ENCODE results near the gene ARL14EP.

The ARL14EP gene

DNA sequence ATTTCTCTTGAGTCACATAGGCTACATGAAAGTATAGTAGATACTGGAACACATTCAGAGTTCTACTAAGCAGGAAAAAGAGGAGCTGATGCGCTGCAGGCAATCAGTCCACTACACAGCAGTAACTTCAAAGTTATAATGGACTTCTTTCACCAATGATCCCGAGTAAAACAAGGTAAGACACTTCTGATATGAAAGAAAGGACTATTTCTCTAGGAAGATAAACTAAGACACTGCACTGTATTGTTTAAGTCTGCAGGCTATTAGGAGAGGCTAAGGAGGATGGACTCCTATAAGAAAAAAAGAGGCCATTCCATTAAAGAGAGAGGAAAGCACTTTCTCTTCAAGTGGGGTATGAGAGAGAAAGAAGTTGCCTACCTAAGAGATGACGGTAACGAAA, 31.6 kb upstream of the ARL14EP start:
- TF ChIP-seq, protein P1, sequence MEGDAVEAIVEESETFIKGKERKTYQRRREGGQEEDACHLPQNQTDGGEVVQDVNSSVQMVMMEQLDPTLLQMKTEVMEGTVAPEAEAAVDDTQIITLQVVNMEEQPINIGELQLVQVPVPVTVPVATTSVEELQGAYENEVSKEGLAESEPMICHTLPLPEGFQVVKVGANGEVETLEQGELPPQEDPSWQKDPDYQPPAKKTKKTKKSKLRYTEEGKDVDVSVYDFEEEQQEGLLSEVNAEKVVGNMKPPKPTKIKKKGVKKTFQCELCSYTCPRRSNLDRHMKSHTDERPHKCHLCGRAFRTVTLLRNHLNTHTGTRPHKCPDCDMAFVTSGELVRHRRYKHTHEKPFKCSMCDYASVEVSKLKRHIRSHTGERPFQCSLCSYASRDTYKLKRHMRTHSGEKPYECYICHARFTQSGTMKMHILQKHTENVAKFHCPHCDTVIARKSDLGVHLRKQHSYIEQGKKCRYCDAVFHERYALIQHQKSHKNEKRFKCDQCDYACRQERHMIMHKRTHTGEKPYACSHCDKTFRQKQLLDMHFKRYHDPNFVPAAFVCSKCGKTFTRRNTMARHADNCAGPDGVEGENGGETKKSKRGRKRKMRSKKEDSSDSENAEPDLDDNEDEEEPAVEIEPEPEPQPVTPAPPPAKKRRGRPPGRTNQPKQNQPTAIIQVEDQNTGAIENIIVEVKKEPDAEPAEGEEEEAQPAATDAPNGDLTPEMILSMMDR (conservative IDR thresholded peaks at IDR 0.05): no peak
- H3K27ac ChIP-seq: no peak overlapping the region

DNA sequence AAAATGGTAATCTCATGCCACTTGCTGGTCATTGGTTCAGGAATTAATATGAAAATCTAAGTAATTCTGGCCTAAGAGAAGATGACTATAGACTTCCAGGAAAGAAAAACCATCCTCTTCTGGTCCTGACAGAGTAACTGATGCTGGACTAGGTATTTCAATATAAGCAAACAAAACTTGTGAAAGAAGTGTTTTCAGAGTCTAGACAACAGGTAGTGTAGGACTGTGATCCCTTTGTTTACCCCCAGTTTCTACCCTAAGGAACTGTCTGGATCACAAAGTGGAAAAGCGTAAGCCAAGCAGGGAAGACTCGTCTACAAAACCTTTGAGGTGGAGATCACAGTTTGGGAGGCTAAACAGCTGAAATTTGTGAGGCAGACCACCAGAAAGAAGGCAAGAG, 30.4 kb upstream of the ARL14EP start:
- TF ChIP-seq, protein P1 (conservative IDR thresholded peaks at IDR 0.05): no peak

DNA sequence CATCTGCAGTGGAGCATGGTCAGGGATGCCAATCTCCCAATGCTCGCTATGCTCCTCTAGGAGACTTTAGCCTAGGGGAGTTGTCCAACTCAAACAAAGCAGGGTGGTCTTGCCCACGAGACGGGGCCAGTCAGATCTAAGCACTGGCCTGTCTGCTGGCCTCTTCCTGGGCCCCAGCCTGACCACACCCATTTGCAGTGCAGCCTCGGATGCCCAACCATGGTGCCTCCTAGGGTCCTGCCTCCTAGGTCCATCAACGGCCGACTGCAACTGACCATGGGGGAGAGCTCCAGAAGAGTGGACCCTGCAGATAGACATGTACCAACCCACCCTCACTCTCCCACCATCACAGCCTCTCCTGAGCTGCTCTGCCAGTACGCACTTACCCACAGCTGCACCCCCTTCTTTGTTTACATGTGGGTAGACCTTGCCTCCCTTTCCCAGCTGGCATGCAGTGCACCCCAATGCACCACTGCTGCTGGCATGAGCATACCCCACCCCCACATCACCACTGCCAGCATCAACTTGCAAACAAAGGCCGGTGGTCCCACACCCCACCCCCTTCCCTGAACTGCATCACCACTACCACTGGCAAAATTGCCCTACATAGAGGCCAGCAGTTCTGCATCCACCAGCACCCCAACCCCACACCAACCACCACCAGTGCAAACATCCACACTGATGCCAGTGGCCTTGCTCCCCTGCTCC, 27.6 kb upstream of the ARL14EP start:
- no peak overlapping the region for H3K27ac ChIP-seq
- TF ChIP-seq, protein P1 (conservative IDR thresholded peaks at IDR 0.05): no peak

More for the DNA sequence above, 30.4 kb upstream of the ARL14EP start:
- H3K27ac ChIP-seq: no peak overlapping the region

DNA sequence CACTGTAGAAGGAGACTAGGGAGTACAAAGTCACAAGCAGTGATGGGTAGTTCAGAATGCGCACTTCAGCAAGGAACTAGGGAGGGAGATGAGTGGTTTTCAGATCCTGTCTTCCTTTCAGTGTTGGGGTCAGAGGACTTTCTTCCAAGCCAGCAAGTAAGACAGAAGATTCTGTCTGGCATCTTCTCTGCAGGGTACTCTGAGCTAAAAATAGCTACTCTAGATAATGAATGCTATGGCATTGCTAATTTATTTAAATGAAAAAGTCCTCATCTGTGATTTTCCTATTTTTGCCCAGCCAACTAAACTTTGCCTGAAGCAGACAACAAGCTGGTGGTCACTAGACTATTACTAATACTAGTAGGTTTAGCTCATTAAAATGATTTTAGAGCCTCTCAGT, 18.3 kb upstream of the ARL14EP start:
- TF ChIP-seq, protein P1 (conservative IDR thresholded peaks at IDR 0.05): no peak
- no peak overlapping the region for H3K27ac ChIP-seq

GRCh38 chr11:30310623-30311022, 12.3 kb upstream of the ARL14EP start:
- H3K27ac ChIP-seq: no peak overlapping the region
- TF ChIP-seq, protein P1 (conservative IDR thresholded peaks at IDR 0.05): no peak

GRCh38 chr11:30311189-30311588, 11.7 kb upstream of the ARL14EP start:
- no peak overlapping the region for H3K27ac ChIP-seq
- TF ChIP-seq, protein P1 (conservative IDR thresholded peaks at IDR 0.05): no peak

DNA sequence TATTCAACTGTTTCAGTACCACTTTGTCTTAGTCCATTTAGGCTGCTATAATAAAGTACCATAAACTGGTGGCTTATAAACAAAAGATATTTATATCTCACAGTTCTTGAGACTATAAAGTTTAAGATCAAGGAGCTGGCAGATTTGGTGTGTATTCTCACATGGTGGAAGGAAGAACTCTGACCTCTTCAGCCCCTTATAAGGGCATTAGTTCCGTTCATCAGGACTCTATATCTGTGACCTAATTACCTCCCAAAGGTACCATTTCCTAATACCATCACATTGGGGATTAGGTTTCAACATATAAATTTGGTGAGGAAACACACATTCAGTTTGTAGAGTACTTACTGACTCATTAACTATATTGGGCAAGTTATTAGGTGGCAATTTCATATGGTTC, 10.7 kb upstream of the ARL14EP start:
- H3K27ac ChIP-seq: no peak overlapping the region
- TF ChIP-seq, protein P1 (conservative IDR thresholded peaks at IDR 0.05): no peak

Data from VCaP (cell line).